SK-N-DZ (cell line): ENCODE data around the gene TMEM131.
"Not testable (repeated sequence)": the region's sequence is repeated elsewhere in the genome, so short reads cannot be mapped to it uniquely, and the experiment has no call there.

ENCODE experiments used
- DNase-seq: peaks from one replicate; pipeline ENCODE4 v3.0.0-alpha.2; 2015; ENCODE audit warnings: low spot score

TMEM131 gene

GRCh38 chr2:97913846-97914245 is 81.9 kb downstream of the TMEM131 start:
- peak; percentile 68 for DNase-seq

- no peak for DNase-seq
These were observed 83.7 kb downstream of the TMEM131 start for GRCh38 chr2:97911922-97912575.

- DNase-seq: peak; percentile 31
These were observed 84.4 kb downstream of the TMEM131 start for GRCh38 chr2:97911206-97911921.

- no peak for DNase-seq
These were observed 85.1 kb downstream of the TMEM131 start for GRCh38 chr2:97910403-97911205.

GRCh38 chr2:97908208-97908676 is 87.5 kb downstream of the TMEM131 start:
- no peak for DNase-seq

- no peak for DNase-seq
These were observed 88.2 kb downstream of the TMEM131 start for GRCh38 chr2:97907369-97908100.

- peak; percentile 43 for DNase-seq
These were observed 89.4 kb downstream of the TMEM131 start for GRCh38 chr2:97906307-97906706.

- DNase-seq: no peak
These were observed 90.5 kb downstream of the TMEM131 start for GRCh38 chr2:97905294-97905693.

GRCh38 chr2:97901862-97902261 is 93.9 kb downstream of the TMEM131 start:
- DNase-seq: no peak

- DNase-seq: no peak
These were observed 94.9 kb downstream of the TMEM131 start for GRCh38 chr2:97900806-97901205.

- not testable (repeated sequence) for DNase-seq
These were observed 102.7 kb downstream of the TMEM131 start for GRCh38 chr2:97893042-97893441.

GRCh38 chr2:97891611-97892010 is 104.1 kb downstream of the TMEM131 start:
- no peak for DNase-seq

GRCh38 chr2:97889156-97889555 is 106.6 kb downstream of the TMEM131 start:
- DNase-seq: no peak

- no peak for DNase-seq
These were observed 109.9 kb downstream of the TMEM131 start for GRCh38 chr2:97885841-97886240.

GRCh38 chr2:97880334-97880733 is 115.4 kb downstream of the TMEM131 start:
- DNase-seq: no peak

- no peak for DNase-seq
These were observed 116.9 kb downstream of the TMEM131 start for GRCh38 chr2:97878865-97879264.

GRCh38 chr2:97878317-97878716 is 117.4 kb downstream of the TMEM131 start:
- not testable (repeated sequence) for DNase-seq

- DNase-seq: no peak
These were observed 124.5 kb downstream of the TMEM131 start for GRCh38 chr2:97871096-97871780.

GRCh38 chr2:97870396-97870843 is 125.3 kb downstream of the TMEM131 start:
- no peak for DNase-seq

- DNase-seq: no peak
These were observed 125.9 kb downstream of the TMEM131 start for GRCh38 chr2:97869722-97870346.
